ENCODE results near the gene PLEK2.

PLEK2 gene

GRCh38 chr14:67396381-67396970 lies 15.5 kb downstream of the PLEK2 start:
- no peak for DNase-seq

- DNase-seq: no peak
These were observed 16.1 kb downstream of the PLEK2 start for GRCh38 chr14:67395876-67396189.

- no peak for DNase-seq
These were observed 16.7 kb downstream of the PLEK2 start for GRCh38 chr14:67395086-67395875.

- DNase-seq: no peak
These were observed 18.3 kb downstream of the PLEK2 start for GRCh38 chr14:67393689-67394088.

- no peak for DNase-seq
These were observed 19.2 kb downstream of the PLEK2 start for GRCh38 chr14:67392800-67393199.

- DNase-seq: no peak
These were observed 19.8 kb downstream of the PLEK2 start for GRCh38 chr14:67392123-67392522.

- DNase-seq: no peak
These were observed 20.7 kb downstream of the PLEK2 start for GRCh38 chr14:67391268-67391667.

- peak; percentile 27 to 54 (median 48) for DNase-seq
These were observed 22.0 kb downstream of the PLEK2 start for GRCh38 chr14:67389811-67390534.

GRCh38 chr14:67389275-67389674 lies 22.7 kb downstream of the PLEK2 start:
- DNase-seq: no peak

- no peak for DNase-seq
These were observed 24.8 kb downstream of the PLEK2 start for GRCh38 chr14:67387195-67387594.

GRCh38 chr14:67385618-67386017 lies 26.3 kb downstream of the PLEK2 start:
- DNase-seq: no peak

- no peak for DNase-seq
These were observed 26.8 kb downstream of the PLEK2 start for GRCh38 chr14:67385120-67385519.

GRCh38 chr14:67377916-67378315 lies 34.0 kb downstream of the PLEK2 start:
- peak in 1 of 3 donors; percentile 32 for DNase-seq

- peak in 1 of 3 donors; percentile 20 for DNase-seq
These were observed 38.6 kb downstream of the PLEK2 start for GRCh38 chr14:67373347-67373746.

- no peak for DNase-seq
These were observed 39.1 kb downstream of the PLEK2 start for GRCh38 chr14:67372833-67373232.

- DNase-seq: peak; percentile 17 to 55 (median 52)
These were observed 40.5 kb downstream of the PLEK2 start for GRCh38 chr14:67371247-67372148.

GRCh38 chr14:67370830-67371229 lies 41.1 kb downstream of the PLEK2 start:
- DNase-seq: no peak

- no peak for DNase-seq
These were observed 46.5 kb downstream of the PLEK2 start for GRCh38 chr14:67365476-67365875.

- no peak for DNase-seq
These were observed 51.3 kb downstream of the PLEK2 start for GRCh38 chr14:67360470-67361206.

- DNase-seq: peak; percentile 99 to 100 (median 99)
These were observed 52.0 kb downstream of the PLEK2 start, which contains the start of the genes ATP6V1D and EIF2S1 for GRCh38 chr14:67359775-67360469. Gene ATP6V1D (minus strand): TSS chr14:67359804. CDS start chr14:67359698, 106 bp downstream. Gene EIF2S1 (plus strand): TSS chr14:67360328. CDS start chr14:67364768, 4,440 bp downstream.

All from suppressor macrophage treated with lipopolysaccharide for 1 hour (primary cell).